ENCODE measurements around the gene TBC1D16.

Gene TBC1D16

DNA sequence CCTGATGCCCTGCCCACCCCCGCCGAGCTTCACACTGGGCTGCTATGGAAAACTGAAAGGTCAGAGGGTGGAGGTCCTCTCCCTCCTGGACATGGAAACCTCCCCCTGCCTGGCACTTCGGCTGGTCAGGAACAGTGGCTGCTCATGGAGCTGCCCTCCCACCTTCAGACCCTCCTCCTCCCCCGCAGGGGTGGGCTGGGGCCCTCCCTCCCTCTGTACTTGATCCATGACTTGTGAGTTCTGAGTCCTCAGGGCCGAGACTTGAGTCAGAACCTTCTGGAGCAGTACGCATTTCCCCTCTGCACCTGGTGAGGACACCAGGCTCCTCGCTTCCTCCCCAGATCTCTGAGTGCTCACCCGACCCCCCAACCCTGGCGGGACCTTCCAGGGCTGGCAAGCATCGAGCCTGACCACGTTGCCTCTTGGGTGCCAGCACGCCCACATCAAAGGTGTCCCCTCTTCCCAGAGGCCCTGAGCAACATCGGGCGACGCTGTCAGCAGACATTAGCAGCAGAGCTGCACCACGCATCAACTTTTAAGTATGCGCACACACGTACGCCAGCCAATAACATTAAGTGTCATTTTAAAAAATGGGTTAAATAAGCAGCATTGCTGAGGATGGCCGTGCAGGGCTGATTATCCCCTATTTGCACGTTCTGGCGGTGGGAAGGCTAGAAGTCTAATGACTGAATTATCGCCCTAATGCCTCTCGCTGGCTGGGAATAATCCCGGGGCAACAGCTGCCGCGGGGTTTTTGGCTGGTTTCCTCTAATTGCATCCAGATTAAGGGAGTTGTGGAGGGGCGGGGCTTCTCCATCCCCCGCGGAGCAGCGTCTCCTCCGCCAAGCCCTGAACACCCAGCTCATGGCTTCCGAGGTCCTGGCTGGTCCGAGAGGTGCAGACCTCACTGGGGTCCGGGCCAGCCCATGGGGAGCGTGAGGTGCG is 98.0 kb downstream of the TBC1D16 start:
- no peak for DNase-seq

DNA sequence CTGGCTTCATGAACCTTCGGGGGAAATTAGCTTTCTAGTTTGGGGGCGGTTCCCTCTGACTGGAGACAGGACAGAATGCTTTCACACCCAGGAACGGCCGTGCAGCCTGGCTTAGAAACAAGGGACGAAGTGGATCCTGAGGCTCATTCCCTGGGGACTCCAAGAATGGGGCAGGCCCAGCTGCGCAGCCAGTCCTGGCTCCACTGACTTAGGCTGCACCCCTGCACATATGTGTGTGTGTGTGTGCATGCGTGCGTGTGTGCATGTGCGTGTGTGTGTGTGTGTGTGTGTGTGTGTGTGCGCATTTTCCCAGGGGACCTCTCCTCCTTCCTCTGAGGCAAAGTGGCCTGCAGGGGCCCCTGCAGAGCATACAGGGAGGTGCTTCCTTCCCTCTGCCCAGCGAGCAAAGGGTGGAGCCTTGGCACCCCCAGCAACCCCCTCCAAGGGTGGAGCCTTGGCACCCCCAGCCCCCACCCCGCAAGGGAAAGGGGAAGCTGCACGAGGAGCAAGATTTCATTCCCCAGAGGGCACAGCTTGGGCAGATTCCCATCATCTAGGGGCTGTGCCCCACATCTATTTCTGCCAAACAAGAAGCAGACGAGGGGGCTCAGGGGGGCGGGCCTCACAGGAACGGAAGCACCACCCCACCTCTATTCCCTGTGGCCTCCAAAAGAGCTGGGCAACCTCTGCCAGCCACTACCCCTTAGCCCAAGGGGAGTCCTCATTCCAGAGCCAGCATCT is 98.9 kb downstream of the TBC1D16 start:
- DNase-seq, result no peak

DNA sequence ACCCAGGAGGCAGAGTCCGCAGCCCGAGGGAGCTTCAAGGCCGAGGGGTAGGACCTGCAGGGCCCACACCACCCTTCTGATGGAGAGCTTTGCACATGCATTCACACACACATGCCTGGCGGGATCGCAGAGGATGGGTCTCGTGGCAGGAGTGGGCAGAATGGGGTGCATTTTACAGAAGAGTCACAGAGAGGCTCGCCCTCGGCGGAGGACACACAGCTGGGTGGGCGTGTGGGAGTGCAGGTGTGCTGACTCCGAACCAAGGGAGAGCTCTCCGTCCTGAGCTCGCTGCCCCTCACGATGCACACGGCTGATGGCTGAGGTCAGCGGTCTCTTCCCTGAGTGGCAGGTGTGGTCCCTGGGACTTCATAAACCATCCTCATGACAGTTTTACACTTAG is 99.6 kb downstream of the TBC1D16 start:
- no peak for DNase-seq

DNA sequence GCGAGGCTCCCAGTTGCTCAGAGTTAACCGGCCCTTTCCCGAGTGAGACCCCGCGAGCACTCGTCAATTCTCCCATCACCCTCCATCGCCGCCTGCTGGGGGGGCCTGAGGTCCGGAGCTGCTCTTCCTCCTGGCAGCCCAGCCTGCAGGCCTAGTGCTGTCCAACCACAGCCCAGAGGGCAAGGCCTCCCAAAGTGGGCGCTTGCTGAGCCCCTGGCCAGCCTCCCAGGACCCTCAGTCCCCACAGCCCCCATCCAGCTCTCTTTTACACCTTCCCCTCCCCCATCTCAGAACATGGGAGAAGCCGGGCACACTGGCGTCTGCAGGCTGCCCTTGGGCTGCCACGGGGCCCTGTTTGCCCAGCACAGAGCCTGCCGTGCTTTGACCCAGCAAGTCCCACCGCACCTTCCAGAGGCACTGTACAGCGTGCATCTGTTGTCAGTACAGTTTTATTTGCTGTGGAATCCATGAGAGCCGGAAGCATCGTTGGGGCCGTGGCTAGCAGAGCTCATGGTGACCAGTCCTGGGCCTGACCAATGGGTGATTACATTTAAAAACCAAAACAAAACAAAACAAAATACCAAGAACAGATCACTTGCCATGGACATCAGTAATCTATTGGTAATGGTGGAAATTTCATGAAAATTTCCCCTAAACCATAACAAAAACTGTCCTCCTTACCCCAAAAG is 100.3 kb downstream of the TBC1D16 start:
- no peak for DNase-seq

DNA sequence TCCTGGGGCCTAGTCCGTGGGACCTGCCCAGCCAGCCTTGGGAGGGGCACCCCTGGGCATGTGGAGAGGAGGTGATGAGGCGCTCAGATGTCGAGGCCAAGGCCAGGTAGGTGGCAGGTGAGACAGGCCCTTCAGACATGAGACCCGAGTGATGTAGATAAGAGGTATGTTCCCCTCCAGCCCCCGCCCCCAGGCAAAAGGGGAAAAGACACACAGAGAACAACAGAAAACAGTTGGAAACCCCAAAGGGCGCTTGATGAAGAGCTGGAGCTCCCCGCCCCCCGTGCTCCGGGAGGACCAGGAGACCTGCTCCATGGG is 101.1 kb downstream of the TBC1D16 start:
- DNase-seq, result no peak

DNA sequence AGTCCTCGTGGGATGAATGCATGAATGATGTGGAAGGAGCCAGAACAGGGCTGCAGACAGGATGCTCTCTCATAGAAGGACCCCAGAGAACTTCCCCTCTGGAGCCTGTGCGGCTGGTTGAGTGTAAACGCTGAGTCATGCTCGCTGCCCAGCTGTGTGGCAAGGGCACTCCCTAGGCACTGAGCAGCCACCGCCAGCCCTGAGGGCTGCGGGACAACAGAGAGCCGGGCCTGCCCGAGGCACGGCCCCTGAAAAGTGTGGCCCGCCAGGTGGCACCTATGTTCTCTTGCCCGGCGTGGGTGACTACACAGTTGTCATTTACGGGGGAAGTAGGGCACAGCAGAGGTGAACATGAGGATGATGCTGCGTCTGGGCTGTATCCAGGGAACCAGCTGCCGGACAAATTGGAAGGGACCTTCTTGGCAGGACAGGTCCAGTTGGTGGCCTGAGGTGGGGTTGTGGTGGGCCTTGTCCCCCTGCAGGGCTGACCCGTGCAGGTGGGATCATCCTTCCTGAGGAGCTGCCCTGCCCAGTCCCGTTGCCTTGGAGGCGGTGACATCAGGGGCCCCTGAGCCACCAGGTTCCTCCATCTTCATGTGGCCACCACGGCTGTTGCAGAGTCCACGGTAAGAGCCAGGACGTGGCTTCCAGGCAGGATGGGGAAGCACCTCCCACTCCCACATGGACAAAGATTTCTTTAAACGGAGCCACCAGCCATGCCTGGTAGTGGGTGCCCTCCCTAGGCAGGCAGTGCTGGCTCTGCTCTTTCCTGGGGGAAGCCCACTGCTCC is 101.6 kb downstream of the TBC1D16 start:
- no peak for DNase-seq

DNA sequence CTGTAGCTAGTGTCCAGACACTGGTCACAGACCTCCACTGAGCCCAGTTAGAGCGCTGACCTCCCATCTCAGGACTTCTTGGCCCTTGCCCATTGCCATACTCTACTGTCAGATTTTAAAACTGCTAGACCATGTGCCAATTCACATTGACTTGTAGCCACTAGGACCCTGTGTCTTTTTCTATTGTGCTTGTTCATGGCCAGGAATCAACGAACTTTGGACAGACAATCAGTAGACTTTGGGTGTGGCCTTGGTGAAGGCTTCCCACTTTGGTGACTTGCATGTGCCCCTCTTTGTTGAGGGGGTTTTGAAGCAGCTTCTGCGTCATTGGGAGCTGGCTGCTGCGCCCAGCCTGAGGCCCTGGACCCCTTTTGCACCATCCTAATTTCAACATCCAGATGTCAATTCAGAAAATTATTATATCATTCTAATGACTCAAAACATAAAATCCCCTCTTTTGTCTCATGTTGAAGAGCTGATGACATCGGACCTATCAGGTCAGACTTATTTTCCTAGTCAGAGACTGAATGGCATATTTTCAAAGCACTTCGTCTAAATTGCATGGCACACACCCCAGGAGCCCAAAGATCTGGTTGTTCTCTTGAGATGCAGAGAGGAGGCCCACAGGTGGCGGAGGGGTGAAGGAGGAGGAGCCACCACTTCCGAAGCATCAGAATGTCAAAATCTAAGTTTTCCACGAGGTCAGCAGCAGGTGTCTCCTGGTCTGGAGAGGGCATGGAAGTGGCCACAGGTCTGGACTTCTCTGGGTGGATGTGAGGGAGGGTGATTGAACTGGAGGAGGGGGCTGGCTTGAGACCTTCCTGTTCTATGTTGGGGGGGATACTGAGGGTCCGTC is 103.0 kb downstream of the TBC1D16 start:
- no peak for DNase-seq

DNA sequence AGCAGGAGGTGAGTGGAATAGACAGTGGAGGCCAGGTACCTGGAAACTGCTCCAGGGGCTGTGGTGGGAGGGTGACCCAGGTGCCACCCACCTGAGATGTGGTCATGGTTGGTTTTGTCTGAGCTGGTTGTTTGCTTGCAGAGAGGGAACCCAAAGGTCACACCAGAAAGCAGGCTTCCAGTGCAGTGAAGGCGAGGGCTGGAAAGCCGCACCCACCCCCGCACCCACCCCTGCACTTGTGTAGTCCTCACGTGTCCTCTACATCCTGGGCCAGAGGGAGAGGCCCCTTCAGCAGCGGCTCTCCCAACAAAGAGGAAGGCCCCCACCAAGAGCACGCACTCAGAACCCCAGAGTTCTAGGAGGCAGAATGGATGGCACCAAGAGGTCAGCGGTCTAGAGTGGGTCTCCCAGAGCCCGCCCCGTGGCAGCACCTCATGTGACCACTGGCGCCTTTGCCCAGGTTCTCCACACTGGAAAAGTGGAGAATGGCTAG is 103.8 kb downstream of the TBC1D16 start:
- DNase-seq, result no peak

DNA sequence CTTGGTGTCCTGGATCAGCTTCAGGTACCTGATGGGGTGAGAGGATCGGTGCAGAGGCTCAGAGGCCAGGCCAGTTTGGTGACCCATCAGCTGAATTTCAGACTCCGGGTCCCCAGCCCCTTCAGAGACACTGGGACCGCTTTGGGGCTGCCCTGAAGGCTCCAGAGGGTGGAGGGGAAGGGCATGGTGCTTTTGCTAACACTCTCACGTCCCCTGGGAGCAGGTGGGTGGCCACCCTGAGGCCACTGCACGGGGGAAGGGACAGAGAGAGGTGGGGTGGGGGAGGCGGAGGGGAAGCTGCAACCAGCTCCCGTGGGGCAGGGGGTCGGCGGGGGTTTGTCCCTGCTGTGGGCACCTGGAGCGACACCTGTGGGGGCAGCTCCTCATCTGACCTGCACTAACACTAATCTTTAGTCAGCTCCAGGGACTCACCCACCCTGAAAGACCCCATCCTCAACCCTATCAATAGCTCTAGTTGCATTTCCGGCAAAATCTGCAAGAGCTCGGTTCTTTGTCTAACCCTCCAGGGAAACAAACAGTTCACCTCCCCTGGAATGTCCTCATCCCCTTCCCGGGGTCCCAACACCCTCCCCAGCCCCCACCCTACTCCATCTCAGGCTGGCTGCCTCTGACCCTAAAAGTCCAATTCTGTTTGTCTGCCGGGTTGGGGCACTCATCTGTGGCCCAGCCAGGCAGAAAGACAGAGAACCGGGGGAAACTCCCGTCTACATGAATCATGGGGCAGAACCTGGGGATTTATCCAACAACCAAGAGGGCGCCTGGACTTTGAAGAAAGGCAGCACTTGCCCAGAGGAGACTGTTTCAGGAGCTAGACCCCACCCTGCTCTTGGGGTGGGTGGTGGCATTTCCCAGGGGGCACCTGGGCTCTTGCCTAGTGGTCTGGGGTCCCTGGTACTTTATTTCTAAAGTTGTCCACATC is 104.5 kb downstream of the TBC1D16 start:
- no peak for DNase-seq

DNA sequence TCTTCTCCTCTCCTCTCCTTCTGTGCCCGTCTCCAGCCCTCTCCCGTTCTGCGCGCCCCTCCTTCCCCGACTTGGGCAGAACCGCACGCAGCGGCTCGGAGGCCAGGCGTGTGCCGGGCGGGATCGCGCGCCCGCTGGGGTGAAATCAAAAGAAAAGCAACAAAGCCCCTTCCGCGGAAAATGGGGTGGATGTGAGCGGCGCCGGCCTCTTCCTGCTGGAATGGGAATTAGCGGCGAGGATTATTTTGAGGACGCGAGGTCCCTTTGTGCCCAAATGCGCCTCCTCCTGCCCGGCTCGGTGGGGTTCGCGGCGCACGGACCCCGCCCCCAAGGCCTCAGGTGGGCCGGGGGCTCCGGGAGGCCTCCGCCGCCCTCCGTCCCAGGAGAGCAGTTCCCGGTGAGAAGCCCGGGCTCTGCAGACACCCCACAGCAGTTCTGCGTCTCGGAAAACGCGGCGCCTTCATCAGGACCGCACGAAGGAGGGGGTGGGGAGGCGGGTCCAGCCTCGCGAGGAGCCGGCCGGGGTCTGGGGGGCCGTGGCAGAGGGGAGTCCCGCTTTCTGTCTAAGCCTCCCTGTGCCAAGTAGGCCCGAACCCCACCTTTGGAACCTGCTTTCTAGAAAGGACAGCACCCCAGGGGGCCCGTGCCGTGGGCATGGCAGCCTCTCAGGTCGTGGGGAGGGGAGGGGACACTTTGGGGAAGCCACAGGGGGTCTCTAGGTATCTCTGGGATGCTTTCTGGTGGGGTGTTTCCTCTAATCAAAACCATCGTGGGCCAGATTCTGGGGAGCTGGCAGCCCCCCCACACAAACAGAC is 105.4 kb downstream of the TBC1D16 start:
- no peak for DNase-seq

DNA sequence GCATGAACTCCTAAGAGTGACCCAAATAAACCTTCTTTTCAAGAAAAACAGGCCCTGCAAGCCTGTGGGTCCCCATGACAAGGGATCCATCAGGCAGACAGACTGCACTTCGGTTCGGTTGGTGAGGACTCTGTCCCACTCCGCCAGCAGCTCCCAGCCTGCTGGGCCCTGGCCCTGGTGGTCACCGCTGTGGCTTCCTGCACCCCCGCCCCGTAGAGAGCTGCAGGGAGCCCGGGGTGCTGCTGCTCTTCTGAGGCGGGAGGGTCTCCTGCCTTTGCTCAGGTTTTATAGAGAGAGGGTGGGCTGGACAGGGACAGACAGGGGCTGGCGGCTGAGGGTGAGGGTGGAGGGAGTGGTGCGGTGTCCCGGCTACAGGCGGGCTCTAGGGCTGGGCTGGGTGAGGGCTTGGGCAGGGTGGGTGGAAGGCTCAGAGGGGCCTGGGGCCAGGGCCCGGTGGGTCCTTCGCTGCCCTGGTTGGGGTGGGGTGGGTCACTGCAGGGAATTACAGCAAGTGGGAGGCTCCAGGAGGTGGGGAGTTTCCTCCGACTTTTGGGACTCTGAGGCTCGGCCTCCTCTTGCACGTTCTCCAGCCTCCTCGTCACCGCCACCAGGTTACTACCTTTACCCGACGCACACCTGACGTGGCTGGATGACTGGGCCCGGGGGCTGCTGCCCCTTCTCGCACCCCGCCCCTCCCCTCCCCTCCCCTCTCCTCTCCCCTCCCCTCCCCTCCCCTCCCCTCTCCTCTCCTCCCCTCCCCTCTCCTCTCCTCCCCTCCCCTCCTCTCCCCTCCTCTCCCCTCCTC is 106.2 kb downstream of the TBC1D16 start:
- DNase-seq, result no peak

DNA sequence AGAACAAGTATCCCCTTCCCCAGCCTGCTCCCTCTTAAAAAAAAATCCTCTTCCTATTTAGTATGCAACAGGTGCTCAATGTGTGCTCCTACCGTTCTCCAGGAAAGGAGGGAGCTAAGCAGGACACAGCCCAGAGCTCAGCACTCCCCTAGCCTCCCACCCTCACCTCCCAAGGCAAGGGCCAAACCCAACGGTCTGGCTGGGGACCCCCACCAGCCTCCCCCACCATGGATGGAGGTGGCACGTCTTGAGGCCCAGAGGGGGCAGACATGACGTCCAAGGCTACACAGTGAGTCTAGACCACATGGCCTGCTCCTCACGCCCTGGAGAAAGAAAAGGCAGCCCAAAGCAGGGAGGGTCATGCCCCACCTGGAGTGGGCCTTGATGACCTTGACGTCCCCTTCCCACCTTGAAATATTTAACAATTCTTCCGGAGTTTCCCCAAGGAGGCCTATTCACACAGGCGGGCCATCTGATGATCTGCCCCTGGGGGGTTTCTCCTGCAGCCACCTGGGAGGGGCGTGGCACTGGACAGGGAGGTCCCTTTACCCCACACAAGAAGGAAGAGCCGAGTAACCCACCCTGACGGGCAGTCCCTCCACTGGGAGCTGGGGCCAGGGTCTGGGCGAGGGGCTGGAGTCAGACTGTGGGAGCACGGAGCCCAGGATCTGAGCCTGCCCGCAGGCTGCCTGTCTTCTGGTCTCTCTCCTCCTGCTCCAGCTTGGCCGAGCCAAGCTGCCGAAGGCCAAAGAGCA is 107.0 kb downstream of the TBC1D16 start:
- no peak for DNase-seq

DNA sequence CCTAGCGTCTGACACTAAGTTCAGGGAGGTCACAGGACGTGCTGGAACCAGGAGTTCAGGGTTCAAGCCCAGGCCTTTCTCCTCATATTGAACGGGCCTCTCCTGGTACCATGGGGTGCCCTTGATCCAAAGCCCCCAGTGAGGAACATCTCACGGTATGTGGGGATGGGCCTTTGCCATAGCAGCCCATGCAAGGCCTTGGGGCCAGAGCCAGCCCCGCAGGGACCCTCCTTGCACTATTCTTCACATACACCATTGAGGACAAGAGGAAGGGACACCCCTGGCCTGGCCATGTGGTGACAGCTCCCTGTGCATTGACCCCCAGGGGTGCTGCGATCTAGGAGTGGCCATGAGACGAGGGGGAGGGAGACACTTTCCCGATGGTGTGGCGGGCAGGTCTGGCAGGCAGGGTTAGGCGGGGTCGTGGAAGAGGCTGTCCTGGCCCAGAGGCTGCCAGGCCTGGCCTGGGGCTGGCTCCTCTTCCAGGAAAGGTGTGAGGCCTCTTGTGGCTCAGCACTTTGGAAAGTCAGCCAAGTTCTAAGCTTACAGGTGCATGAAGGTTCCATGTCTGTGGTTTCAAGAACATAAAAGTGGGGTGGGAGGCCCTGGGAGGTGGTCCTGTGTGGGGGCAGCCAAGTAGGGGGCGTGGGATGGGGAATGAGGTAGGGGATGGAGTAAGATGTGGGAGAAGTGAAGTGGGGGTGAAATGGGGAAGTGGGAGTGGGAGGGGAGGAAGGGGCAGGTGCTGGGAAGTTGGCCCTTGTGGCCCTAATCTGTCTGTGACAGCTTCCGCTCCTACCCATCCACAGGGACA is 107.8 kb downstream of the TBC1D16 start:
- no peak for DNase-seq

DNA sequence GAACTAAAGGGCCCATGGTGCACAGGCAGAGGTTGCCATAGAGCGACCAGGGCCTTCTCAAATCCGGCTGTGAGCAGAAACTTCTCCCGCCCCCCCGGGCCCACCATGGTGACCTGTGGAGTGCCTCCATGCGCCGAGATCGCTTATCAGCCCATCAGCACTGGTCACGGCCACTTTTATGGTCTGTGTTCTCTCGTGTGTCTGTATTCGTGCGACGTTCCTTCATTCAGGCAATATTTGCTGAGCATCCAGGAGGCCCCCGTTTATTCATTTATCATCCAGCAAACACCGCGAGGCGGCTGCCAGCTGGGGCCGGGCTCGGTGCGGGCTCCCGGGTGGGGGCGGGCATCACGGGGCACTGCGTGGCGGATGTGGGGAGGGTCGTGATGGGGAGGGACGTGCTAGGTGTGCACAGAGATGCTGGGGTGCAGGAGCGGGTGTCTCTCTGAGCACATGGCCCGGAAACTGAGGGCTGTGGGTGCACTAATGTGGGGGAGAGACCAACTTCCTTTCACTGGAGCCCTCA is 108.5 kb downstream of the TBC1D16 start:
- no peak for DNase-seq

DNA sequence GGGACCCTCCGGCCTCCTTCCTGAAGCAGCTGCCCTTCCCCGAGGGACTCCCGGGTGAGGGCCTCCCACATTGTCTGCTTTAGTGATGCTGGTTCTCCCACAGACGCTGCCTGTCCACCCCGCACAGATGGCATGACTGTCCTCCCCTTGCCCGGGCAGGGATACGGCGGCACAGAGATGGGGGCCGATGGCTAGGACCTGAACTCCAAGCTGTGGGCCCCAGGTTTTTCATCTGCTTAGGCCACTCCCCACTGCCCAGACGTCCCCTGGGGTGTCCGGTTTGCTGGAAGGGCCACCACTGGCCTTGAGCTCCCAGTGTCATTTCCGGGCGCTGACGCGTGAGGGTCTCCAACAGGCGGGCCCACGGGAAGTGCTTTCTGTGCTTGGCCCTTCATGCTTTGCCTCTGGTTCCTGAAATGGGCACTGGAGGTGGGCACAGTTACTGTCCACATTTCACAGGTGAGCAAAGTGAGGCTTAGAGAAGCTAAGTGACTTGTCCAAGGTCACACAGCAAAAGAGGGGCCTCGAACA is 109.0 kb downstream of the TBC1D16 start:
- DNase-seq, result no peak

DNA sequence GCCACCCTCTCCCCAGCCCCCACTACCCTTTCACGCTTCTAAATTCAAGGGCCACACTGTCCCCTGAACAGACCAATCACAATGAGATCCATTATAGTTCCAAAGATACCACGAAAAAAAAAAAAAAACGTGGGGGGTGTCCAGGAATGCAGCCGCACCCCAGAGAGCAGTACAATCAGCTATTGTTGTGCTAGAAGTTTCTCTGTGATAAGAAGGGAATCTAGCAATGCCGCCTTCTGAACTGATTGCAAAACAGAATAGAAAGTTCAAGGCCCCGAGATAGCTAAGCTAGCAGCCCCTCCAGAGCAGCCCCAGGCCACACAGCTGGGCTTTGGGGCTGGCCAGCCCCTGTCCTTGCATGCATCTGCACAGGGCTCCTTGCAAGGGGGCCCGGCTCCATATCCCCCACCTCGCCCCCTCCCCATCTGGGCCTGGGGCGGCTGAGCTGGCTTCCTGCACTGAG is 109.5 kb downstream of the TBC1D16 start:
- DNase-seq, result no peak
